Effector memory CD4-positive, alpha-beta T cell (primary cell): ENCODE measurements around the gene PTGIR.

Experiments used
- DNase-seq, 3 donors: peaks; one replicate each; pipeline ENCODE4 v3.0.0-alpha.2; 2020
- H3K27ac ChIP-seq: 2 replicates; pipeline ENCODE4 v1.7.0; 2013; ENCODE audit warnings: mild to moderate bottlenecking, low read length, moderate library complexity; ENCODE audit not compliant: insufficient read depth, poor library complexity, severe bottlenecking
- H3K27me3 ChIP-seq: replicated peaks from 2 replicates; pipeline ENCODE4 v1.7.0; 2013; ENCODE audit warnings: mild to moderate bottlenecking, low read length; ENCODE audit not compliant: insufficient read depth, control insufficient read depth, poor library complexity, severe bottlenecking
- H3K36me3 ChIP-seq: 2 replicates; pipeline ENCODE4 v1.7.0; 2013; ENCODE audit warnings: mild to moderate bottlenecking, low read length, moderate library complexity; ENCODE audit not compliant: control insufficient read depth, insufficient read depth
- H3K4me1 ChIP-seq: 2 replicates; pipeline ENCODE4 v1.7.0; 2013; ENCODE audit warnings: low read length, mild to moderate bottlenecking; ENCODE audit not compliant: control insufficient read depth, insufficient read depth, poor library complexity, severe bottlenecking
- H3K4me3 ChIP-seq: 2 replicates; pipeline ENCODE4 v1.7.0; 2013; ENCODE audit warnings: low read length, low read depth, mild to moderate bottlenecking; ENCODE audit not compliant: insufficient read depth, poor library complexity, severe bottlenecking
- H3K9me3 ChIP-seq: 2 replicates; pipeline ENCODE4 v1.7.0; 2013; ENCODE audit warnings: mild to moderate bottlenecking, low read length, moderate library complexity; ENCODE audit not compliant: control insufficient read depth

PTGIR gene

DNA sequence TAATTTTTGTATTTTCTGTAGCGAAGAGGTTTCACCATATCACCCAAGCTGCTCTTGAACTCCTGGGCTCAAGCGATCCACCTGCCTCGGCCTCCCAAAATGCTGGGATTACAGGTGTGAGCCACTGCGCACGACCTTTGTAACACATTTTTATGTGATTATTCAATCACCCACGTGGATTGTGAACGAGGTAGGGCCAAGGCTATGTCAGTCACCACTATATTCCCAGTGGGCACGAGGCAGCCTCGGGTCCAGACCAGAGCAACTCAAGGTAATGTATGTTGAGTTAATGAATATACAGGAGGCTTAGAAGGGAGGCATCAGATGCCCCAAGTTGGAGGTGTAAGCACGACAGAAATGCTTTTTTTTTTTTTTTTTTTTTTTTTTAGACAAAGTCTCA, 8.9 kb downstream of the PTGIR start:
- no peak overlapping the region for H3K27ac ChIP-seq
- no peak for DNase-seq
- H3K9me3 ChIP-seq = no peaks in the 10 kb centered on the region
- H3K27me3 ChIP-seq = no peaks in the 10 kb centered on the region
- H3K4me1 ChIP-seq = peaks cover 48% of the 10 kb centered on the region
- H3K36me3 ChIP-seq = no peaks in the 10 kb centered on the region
- no peak overlapping the region for H3K4me3 ChIP-seq

DNA sequence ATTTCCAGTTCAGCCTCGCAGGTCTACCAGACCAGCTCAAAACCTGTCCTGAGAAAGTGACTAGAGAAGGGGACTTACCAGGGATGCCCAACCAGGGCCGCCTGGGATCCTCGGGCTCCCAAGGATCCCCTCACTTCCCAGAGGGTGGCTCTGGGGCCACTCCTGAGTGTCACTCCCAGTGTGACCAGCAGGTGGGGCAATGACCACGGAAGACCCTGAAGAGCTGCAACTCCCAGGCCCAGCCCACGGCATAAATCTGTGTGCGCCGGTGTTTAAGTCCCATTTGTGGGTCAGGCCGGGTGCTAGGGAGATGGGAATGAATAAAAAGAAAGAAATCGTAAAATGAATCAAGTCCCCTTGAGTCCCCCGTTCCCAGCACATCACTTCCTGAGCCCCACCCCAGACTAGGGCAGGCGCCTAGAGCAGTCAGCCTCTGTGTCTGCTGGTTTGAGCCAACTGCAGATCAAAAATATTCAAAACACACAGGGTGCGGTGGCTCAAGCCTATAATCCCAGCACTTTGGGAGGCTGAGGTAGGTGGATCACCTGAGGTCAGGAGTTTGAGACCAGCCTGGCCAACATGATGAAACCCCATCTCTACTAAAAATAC, 10.7 kb downstream of the PTGIR start:
- peaks cover 9% of the 10 kb centered on the region for H3K36me3 ChIP-seq
- H3K4me3 ChIP-seq = no peak overlapping the region
- H3K27me3 ChIP-seq = no peaks in the 10 kb centered on the region
- no peaks in the 10 kb centered on the region for H3K9me3 ChIP-seq
- peak; percentile 54 to 70 (median 60) for DNase-seq
- H3K4me1 ChIP-seq = peaks cover 52% of the 10 kb centered on the region
- no peak overlapping the region for H3K27ac ChIP-seq

DNA sequence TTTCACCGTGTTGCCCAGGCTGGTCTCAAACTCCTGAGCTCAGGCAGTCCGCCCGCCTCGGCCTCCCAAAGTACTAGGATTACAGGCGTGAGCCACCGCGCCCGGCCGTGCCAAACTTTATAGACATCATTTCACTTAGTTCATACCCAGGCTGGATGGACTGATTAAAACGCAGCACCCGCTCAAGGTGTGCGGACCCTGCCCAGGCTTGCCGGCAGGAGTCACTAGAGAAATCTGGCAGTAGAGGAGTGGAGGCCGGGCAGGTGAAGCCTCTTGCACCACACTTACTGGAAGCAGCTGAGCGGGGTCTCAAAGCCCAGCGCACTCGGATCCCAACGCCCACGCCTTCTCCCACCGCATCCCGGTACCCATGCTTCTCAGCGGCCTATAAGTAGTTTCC, 11.4 kb downstream of the PTGIR start:
- Histone ChIP-seq H3K27ac (no peak overlapping the region), H3K27me3 (no peaks in the 10 kb centered on the region), H3K4me3 (no peak overlapping the region), H3K4me1 (peaks cover 46% of the 10 kb centered on the region), H3K36me3 (peaks cover 16% of the 10 kb centered on the region), H3K9me3 (no peaks in the 10 kb centered on the region)
- no peak for DNase-seq

DNA sequence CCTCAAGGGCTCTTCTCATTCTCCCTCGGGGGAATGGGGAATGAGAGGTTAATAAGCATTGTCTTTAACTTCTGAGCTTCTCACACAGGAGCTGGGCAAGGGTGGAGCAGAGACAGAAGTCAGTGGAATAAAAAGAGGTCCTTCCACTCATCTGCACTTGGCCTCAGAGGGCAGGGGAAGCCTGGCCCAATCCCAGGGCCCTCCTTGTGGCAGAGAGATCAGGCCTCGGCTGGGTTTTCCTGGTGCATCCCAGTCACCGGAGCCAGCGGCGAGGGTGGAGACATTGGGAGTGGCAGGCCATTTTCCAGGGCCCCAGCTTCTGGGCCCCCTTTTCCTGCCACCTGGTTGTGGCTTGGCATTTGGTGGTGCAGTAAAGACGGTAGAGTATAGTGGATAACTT, 13.1 kb downstream of the PTGIR start:
- Histone ChIP-seq H3K27me3 (no peaks in the 10 kb centered on the region), H3K27ac (peak overlapping the region; percentile 66), H3K9me3 (no peaks in the 10 kb centered on the region), H3K4me1 (peaks cover 37% of the 10 kb centered on the region), H3K4me3 (no peak overlapping the region), H3K36me3 (peaks cover 34% of the 10 kb centered on the region)
- no peak for DNase-seq

DNA sequence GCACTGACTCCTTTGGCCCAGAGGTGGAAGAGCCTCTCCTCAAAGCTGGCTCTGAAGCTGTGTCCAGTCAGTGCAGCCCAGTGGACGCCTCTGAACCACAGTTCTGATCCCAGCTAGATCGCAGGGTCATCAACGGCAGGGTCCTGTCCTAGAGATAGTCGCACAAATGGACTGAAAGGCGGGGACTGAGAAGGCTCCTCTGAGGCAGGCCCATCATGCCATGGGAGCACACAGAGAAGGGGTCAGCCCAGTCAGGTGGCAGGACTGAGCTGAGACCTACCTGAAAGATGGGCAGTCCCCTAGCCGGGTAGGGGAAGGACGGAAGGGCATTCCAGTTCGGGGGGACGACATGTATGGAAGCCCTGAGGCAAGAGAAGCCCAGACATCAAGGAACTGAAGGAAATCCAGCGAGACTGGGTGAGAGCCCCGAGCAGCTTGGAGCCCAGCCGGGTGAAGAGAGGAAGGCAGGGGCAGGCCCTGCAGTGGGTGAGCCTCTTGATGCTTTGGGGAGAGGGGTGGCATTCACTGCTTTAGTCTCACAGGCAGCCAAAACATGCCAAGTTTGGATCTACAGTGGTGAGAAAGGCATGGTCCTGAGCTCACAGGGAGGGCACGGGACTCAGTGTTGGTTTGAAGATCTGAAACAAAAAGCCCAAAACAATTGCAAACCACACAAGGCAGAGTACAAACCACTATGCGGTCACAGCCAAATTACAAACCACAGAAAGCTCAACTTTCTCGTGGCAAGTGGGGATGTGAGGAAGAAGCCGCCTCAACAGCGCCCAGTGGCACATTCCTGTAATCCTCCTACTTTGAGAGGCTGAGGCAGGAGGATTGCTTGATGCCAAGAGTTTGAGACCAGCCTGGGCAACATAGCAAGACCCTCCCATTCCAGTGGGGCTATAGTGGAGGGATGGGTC, 13.8 kb downstream of the PTGIR start:
- Histone ChIP-seq H3K36me3 (peaks cover 39% of the 10 kb centered on the region), H3K9me3 (no peaks in the 10 kb centered on the region), H3K27ac (peak overlapping the region; percentile 66), H3K4me1 (peaks cover 33% of the 10 kb centered on the region), H3K27me3 (no peaks in the 10 kb centered on the region), H3K4me3 (no peak overlapping the region)
- DNase-seq = peak in 1 of 3 donors; percentile 14

GRCh38 chr19:46610413-46610775, 14.5 kb downstream of the PTGIR start:
- no peak overlapping the region for H3K27ac ChIP-seq
- H3K27me3 ChIP-seq = no peaks in the 10 kb centered on the region
- peaks cover 46% of the 10 kb centered on the region for H3K36me3 ChIP-seq
- no peak overlapping the region for H3K4me3 ChIP-seq
- no peaks in the 10 kb centered on the region for H3K9me3 ChIP-seq
- DNase-seq = no peak
- peaks cover 33% of the 10 kb centered on the region for H3K4me1 ChIP-seq

DNA sequence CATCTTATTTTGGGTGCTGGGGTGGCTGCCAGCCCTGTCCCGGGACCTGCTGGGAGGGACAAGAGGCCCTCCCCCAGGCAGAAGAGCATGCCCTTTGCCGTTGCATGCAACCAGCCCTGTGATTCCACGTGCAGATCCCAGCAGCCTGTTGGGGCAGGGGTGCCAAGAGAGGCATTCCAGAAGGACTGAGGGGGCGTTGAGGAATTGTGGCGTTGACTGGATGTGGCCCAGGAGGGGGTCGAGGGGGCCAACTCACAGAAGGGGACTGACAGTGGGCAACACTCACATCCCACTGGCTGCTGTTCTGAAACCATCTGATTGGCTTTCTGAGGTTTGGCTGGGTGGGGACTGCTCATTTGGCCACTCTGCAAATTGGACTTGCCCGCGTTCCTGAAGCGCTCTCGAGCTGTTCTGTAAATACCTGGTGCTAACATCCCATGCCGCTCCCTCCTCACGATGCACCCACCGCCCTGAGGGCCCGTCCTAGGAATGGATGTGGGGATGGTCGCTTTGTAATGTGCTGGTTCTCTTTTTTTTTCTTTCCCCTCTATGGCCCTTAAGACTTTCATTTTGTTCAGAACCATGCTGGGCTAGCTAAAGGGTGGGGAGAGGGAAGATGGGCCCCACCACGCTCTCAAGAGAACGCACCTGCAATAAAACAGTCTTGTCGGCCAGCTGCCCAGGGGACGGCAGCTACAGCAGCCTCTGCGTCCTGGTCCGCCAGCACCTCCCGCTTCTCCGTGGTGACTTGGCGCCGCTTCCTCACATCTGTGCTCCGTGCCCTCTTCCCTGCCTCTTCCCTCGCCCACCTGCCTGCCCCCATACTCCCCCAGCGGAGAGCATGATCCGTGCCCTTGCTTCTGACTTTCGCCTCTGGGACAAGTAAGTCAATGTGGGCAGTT, 15.1 kb downstream of the PTGIR start:
- peaks cover 33% of the 10 kb centered on the region for H3K4me1 ChIP-seq
- peaks cover 51% of the 10 kb centered on the region for H3K36me3 ChIP-seq
- H3K27ac ChIP-seq = peak overlapping the region; percentile 1
- H3K27me3 ChIP-seq = no peaks in the 10 kb centered on the region
- H3K9me3 ChIP-seq = no peaks in the 10 kb centered on the region
- no peak overlapping the region for H3K4me3 ChIP-seq
- no peak for DNase-seq

DNA sequence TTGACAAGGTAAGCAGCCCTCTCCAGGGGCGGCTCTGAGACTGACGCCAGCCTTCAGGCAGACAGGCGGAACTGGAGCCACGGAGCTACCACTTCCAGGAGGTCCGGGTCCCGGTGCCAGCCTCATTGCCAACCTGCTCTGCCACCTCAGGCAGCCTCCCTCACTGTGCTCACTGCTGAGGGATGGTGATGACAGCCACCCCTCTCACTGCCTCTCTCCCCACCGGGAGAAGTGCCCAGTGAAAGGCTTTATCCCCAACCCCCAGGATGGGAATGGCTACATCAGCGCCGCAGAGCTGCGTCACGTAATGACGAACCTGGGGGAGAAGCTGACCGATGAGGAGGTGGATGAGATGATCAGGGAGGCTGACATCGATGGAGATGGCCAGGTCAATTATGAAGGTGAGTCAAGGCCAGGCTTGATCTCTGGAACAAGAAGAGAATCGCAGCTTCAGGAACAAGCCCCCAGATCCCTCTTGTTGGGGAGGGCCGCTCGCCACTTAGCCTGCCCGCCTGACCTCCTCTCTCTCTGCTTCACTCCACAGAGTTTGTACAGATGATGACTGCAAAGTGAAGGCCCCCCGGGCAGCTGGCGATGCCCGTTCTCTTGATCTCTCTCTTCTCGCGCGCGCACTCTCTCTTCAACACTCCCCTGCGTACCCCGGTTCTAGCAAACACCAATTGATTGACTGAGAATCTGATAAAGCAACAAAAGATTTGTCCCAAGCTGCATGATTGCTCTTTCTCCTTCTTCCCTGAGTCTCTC, 16.1 kb downstream of the PTGIR start:
- Histone ChIP-seq H3K4me1 (peaks cover 29% of the 10 kb centered on the region), H3K36me3 (peaks cover 51% of the 10 kb centered on the region), H3K4me3 (no peak overlapping the region), H3K27ac (no peak overlapping the region), H3K9me3 (no peaks in the 10 kb centered on the region), H3K27me3 (no peaks in the 10 kb centered on the region)
- no peak for DNase-seq

GRCh38 chr19:46608178-46608577, 16.7 kb downstream of the PTGIR start:
- Histone ChIP-seq H3K4me3 (no peak overlapping the region), H3K9me3 (no peaks in the 10 kb centered on the region), H3K27ac (no peak overlapping the region), H3K27me3 (no peaks in the 10 kb centered on the region), H3K4me1 (peaks cover 32% of the 10 kb centered on the region), H3K36me3 (peaks cover 51% of the 10 kb centered on the region)
- DNase-seq = no peak
